ES-I3 (cell line): ENCODE results near the gene C11orf52.
"Not testable (repeated sequence)": the region's sequence is repeated elsewhere in the genome, so short reads cannot be mapped to it uniquely, and the experiment has no call there.

ENCODE experiments used
- H3K36me3 ChIP-seq: 2 replicates; pipeline ENCODE4 v1.6.1; 2013; ENCODE audit warnings: mild to moderate bottlenecking, low read length, control low read depth, moderate library complexity; ENCODE audit not compliant: insufficient read depth
- H3K4me1 ChIP-seq: 2 replicates; pipeline ENCODE4 v1.6.1; 2013; ENCODE audit warnings: mild to moderate bottlenecking, control low read depth, low read length; ENCODE audit not compliant: insufficient read depth
- H3K9ac ChIP-seq: 2 replicates; pipeline ENCODE4 v1.6.1; 2013; ENCODE audit warnings: low read depth, mild to moderate bottlenecking, low read length, moderate library complexity
- H3K9me3 ChIP-seq: 2 replicates; pipeline ENCODE4 v1.6.1; 2013; ENCODE audit warnings: mild to moderate bottlenecking, low read length, moderate library complexity; ENCODE audit not compliant: control insufficient read depth, insufficient read depth

Gene C11orf52

GRCh38 chr11:111921541-111922230 is 3.0 kb downstream of the C11orf52 start:
- Histone ChIP-seq H3K9ac (no peak overlapping the region), H3K4me1 (peaks cover 9% of the 10 kb centered on the region; the same call in 1 of the 2 replicates), H3K9me3 (no peaks in the 10 kb centered on the region), H3K36me3 (no peaks in the 10 kb centered on the region)

GRCh38 chr11:111922803-111923202 is 4.1 kb downstream of the C11orf52 start:
- no peaks in the 10 kb centered on the region for H3K9me3 ChIP-seq
- peaks cover 9% of the 10 kb centered on the region; the same call in 1 of the 2 replicates for H3K4me1 ChIP-seq
- H3K9ac ChIP-seq = no peak overlapping the region

GRCh38 chr11:111923351-111923788 is 4.7 kb downstream of the C11orf52 start:
- no peak overlapping the region for H3K9ac ChIP-seq
- no peaks in the 10 kb centered on the region for H3K36me3 ChIP-seq
- no peaks in the 10 kb centered on the region for H3K9me3 ChIP-seq

More at GRCh38 chr11:111922803-111923202, 4.1 kb downstream of the C11orf52 start:
- no peaks in the 10 kb centered on the region for H3K36me3 ChIP-seq

GRCh38 chr11:111923951-111924350 is 5.2 kb downstream of the C11orf52 start:
- 0 out of 2 replicates have a peak, but pooled peaks cover 6% of the 10 kb centered on the region for H3K4me1 ChIP-seq
- no peaks in the 10 kb centered on the region for H3K9me3 ChIP-seq
- H3K9ac ChIP-seq = no peak overlapping the region
- H3K36me3 ChIP-seq = no peaks in the 10 kb centered on the region

More at GRCh38 chr11:111923351-111923788, 4.7 kb downstream of the C11orf52 start:
- H3K4me1 ChIP-seq = peaks cover 7% of the 10 kb centered on the region; the same call in 1 of the 2 replicates

- Histone ChIP-seq H3K4me1 (0 out of 2 replicates have a peak, but pooled peaks cover 6% of the 10 kb centered on the region), H3K9me3 (no peaks in the 10 kb centered on the region), H3K36me3 (no peaks in the 10 kb centered on the region), H3K9ac (peak overlapping the region; percentile 87; the same call in 1 of the 2 replicates)
Measured at GRCh38 chr11:111925953-111926352, 7.2 kb downstream of the C11orf52 start.

- H3K4me1 ChIP-seq = 0 out of 2 replicates have a peak, but pooled peaks cover 6% of the 10 kb centered on the region
- H3K36me3 ChIP-seq = no peaks in the 10 kb centered on the region
- H3K9ac ChIP-seq = peak overlapping the region; percentile 87
- no peaks in the 10 kb centered on the region for H3K9me3 ChIP-seq
Measured at GRCh38 chr11:111926505-111927391, 8.0 kb downstream of the C11orf52 start.

GRCh38 chr11:111930472-111930871 is 11.8 kb downstream of the C11orf52 start:
- no peak overlapping the region for H3K9ac ChIP-seq
- no peaks in the 10 kb centered on the region for H3K9me3 ChIP-seq
- H3K4me1 ChIP-seq = peaks cover 5% of the 10 kb centered on the region; the same call in 1 of the 2 replicates
- H3K36me3 ChIP-seq = no peaks in the 10 kb centered on the region

GRCh38 chr11:111932611-111932950 is 13.9 kb downstream of the C11orf52 start:
- Histone ChIP-seq H3K4me1 (peaks cover 14% of the 10 kb centered on the region), H3K9ac (no peak overlapping the region), H3K9me3 (no peaks in the 10 kb centered on the region), H3K36me3 (no peaks in the 10 kb centered on the region)

GRCh38 chr11:111933176-111933575 is 14.5 kb downstream of the C11orf52 start:
- not testable (repeated sequence) for H3K36me3 ChIP-seq, H3K9me3 ChIP-seq, H3K9ac ChIP-seq
- peaks cover 20% of the 10 kb centered on the region for H3K4me1 ChIP-seq

- Histone ChIP-seq H3K9ac (no peak overlapping the region), H3K36me3 (no peaks in the 10 kb centered on the region), H3K4me1 (peaks cover 27% of the 10 kb centered on the region), H3K9me3 (no peaks in the 10 kb centered on the region)
Measured at GRCh38 chr11:111933872-111934271, 15.2 kb downstream of the C11orf52 start.

GRCh38 chr11:111934306-111934705 is 15.6 kb downstream of the C11orf52 start:
- no peak overlapping the region for H3K9ac ChIP-seq
- H3K4me1 ChIP-seq = peaks cover 31% of the 10 kb centered on the region

GRCh38 chr11:111935317-111936039 is 16.8 kb downstream of the C11orf52 start:
- Histone ChIP-seq H3K9ac (no peak overlapping the region), H3K4me1 (peaks cover 31% of the 10 kb centered on the region), H3K36me3 (no peaks in the 10 kb centered on the region), H3K9me3 (no peaks in the 10 kb centered on the region)

More at GRCh38 chr11:111934306-111934705, 15.6 kb downstream of the C11orf52 start:
- no peaks in the 10 kb centered on the region for H3K9me3 ChIP-seq
- no peaks in the 10 kb centered on the region for H3K36me3 ChIP-seq

GRCh38 chr11:111936040-111936540 is 17.4 kb downstream of the C11orf52 start:
- H3K4me1 ChIP-seq = peaks cover 31% of the 10 kb centered on the region
- H3K36me3 ChIP-seq = no peaks in the 10 kb centered on the region
- H3K9me3 ChIP-seq = no peaks in the 10 kb centered on the region
- no peak overlapping the region for H3K9ac ChIP-seq

- Histone ChIP-seq H3K9me3 (no peaks in the 10 kb centered on the region), H3K9ac (peak overlapping the region; percentile 77), H3K4me1 (peaks cover 31% of the 10 kb centered on the region)
Measured at GRCh38 chr11:111937461-111937769, 18.7 kb downstream of the C11orf52 start.

More at GRCh38 chr11:111937461-111937769, 18.7 kb downstream of the C11orf52 start:
- H3K36me3 ChIP-seq = no peaks in the 10 kb centered on the region
